Posterior vena cava (tissue), 2 donors: ENCODE measurements around the gene IQGAP3. TPM values are rescaled to one million over a fixed set of nuclear protein-coding genes. Genes with fewer than 3 reads are reported as not detected.
"Not testable (repeated sequence)": the region's sequence is repeated elsewhere in the genome, so short reads cannot be mapped to it uniquely, and the experiment has no call there.

ENCODE experiments used
- DNase-seq: peaks from one replicate; pipeline ENCODE4 v3.0.0-alpha.2; 2020; ENCODE audit warnings: low spot score
- intact Hi-C, 2 donors: fragments of 100-400 bp; cut with DNase I; formaldehyde crosslinking; loops; one replicate each; pipeline versions ENCODE4 v1.14.1 to v1.14.2; 2022 to 2023
- total RNA-seq, 2 donors: library from RNA; stranded (reverse); fragmentation: NEBNext Ultra II Directional; extraction: Animal tissue kit (Norgen Biotek cat#: 25700); gene quantifications; one replicate each; pipeline ENCODE4 v1.2.1, GENCODE V29; 2021
- donor health status: DM: yes; HTN: yes; CAD: no.
- donor health status: DM: yes; HTN: yes; CAD: no.

IQGAP3 gene
- total RNA-seq, 2 donors from 2014 or later, result 0.43 to 0.79 TPM

- no peak for DNase-seq
- intact Hi-C loops, result loop anchor here (5.0 to 10.0 kb wide), 3 partner anchors 67 to 197 kb away; no protein-coding TSS in a partner anchor
Observed at GRCh38 chr1:156581661-156582387, 9.5 kb upstream of the IQGAP3 start.

- intact Hi-C loops, result no loop called here
- no peak for DNase-seq
Observed at GRCh38 chr1:156579472-156579871, 7.1 kb upstream of the IQGAP3 start, which contains the start of gene TTC24. Gene TTC24 (plus strand): TSS chr1:156579723. CDS start chr1:156581365, 1,642 bp downstream.

- intact Hi-C loops, result no loop called here
- no peak for DNase-seq
Observed at GRCh38 chr1:156578055-156578454, 5.7 kb upstream of the IQGAP3 start.

- no peak for DNase-seq
- intact Hi-C loops, result no loop called here
Observed at GRCh38 chr1:156577550-156577949, 5.2 kb upstream of the IQGAP3 start.

- DNase-seq, result no peak
- intact Hi-C loops, result no loop called here
Observed at GRCh38 chr1:156574039-156574633, 1.8 kb upstream of the IQGAP3 start.

- no peak for DNase-seq
- intact Hi-C loops, result no loop called here
Observed at GRCh38 chr1:156572663-156573018, 276 bp upstream of the IQGAP3 start.

- no peak for DNase-seq
- intact Hi-C loops, result no loop called here
Observed at GRCh38 chr1:156571261-156571852, 1.0 kb downstream of the IQGAP3 start.

GRCh38 chr1:156566436-156566835, 5.9 kb downstream of the IQGAP3 start:
- intact Hi-C loops, result no loop called here

GRCh38 chr1:156565519-156565918, 6.8 kb downstream of the IQGAP3 start:
- DNase-seq, result no peak
- intact Hi-C loops, result no loop called here

More at GRCh38 chr1:156566436-156566835, 5.9 kb downstream of the IQGAP3 start:
- no peak for DNase-seq

- DNase-seq, result no peak
- intact Hi-C loops, result no loop called here
Observed at GRCh38 chr1:156560585-156561163, 11.7 kb downstream of the IQGAP3 start.

- DNase-seq, result no peak
- intact Hi-C loops, result no loop called here
Observed at GRCh38 chr1:156559797-156560385, 12.5 kb downstream of the IQGAP3 start.

GRCh38 chr1:156559086-156559796, 13.1 kb downstream of the IQGAP3 start:
- DNase-seq, result no peak

GRCh38 chr1:156556354-156556753, 16.0 kb downstream of the IQGAP3 start:
- DNase-seq, result no peak
- intact Hi-C loops, result no loop called here

More at GRCh38 chr1:156559086-156559796, 13.1 kb downstream of the IQGAP3 start:
- intact Hi-C loops, result no loop called here

- intact Hi-C loops, result no loop called here
Observed at GRCh38 chr1:156555715-156556114, 16.6 kb downstream of the IQGAP3 start.

GRCh38 chr1:156554971-156555370, 17.4 kb downstream of the IQGAP3 start:
- intact Hi-C loops, result no loop called here
- DNase-seq, result peak; percentile 18

More at GRCh38 chr1:156555715-156556114, 16.6 kb downstream of the IQGAP3 start:
- DNase-seq, result no peak

- peak; percentile 52 for DNase-seq
- intact Hi-C loops, result no loop called here
Observed at GRCh38 chr1:156553860-156554485, 18.4 kb downstream of the IQGAP3 start.

GRCh38 chr1:156552937-156553336, 19.4 kb downstream of the IQGAP3 start:
- peak; percentile 76 for DNase-seq
- intact Hi-C loops, result not testable (repeated sequence)

GRCh38 chr1:156552518-156552917, 19.8 kb downstream of the IQGAP3 start:
- intact Hi-C loops, result no loop called here
- peak; percentile 8 for DNase-seq

- peak; percentile 22 for DNase-seq
- intact Hi-C loops, result no loop called here
Observed at GRCh38 chr1:156551869-156552268, 20.5 kb downstream of the IQGAP3 start.
